Measurements from ENCODE around the gene TXNDC17.

TXNDC17 gene

DNA sequence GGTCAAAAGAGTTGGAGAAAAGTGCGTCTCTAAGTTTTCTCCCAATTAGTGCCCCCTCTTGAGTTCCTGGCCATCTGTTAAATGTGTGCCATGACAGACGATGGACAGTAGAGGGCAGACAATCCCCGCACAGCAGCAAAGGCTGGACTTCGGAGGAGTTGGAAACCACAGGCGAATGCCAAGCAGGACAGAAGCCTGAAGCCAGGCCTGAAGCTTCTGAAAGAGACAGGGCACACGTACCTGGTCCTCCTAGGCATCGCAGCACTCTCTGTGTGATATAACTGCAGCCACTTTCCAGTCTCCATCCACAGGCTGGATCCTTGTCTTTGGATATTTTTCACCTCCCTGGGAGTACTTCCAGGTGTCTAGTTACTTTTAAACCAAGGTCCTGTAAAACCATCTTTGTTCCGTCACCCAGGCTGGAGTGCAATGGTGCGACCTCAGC is 25.2 kb downstream of the TXNDC17 start:
- DNase-seq: peak; percentile 35

DNA sequence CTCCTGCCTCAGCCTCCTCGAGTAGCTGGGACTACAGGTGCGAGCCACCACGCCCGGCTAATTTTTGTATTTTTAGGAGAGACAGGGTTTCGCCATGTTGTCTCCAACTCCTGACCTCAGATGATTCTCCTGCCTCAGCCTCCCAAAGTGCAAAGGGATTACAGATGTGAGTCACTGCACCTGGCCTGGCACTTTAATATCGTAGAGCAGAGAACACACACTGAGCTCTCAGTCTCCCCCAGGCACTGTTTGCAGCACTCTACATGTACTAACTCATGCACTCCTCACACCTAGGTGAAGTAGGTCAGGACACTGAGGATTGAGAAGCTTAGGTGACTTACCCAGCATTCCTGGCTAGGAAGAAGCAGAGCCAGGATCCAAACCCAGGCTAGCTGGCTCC is 25.7 kb downstream of the TXNDC17 start:
- no peak for DNase-seq

DNA sequence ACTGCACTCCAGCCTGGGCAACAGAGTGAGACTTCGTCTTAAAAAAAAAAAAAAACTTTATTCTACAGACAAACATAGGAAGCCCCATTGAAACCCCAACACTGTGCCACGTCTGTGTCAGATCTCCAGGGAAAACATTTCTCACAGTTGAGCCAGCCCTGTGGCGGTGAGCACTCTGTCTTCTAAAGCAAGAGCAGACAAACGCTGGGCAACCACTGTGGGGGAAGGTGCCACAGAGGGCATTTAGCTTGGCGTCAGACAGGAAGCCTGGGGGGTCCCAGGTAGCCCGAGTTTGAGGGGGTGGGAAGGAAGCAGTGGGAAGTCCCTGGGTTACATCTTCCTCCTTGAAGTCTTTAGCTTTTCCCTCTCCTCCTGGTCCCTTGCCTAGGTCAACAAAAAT is 26.7 kb downstream of the TXNDC17 start:
- no peak for DNase-seq

DNA sequence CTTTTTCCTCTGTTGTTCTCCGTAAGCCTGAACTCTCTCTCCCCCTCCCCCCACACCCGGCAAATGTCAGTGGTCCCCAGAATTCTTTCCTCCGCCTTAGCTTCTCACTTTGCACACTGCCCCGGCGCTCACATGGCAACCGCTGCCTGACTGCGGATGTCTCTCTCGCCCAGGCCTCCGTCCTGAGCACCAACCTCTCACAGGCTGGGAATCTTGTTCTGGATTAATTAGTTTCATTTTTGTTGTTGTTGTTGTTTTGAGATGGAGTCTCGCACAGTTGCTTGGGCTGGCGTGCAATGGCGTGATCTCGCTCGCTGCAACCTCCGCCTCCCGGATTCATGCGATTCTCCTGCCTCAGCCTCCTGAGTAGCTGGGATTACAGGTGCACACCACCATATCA is 27.4 kb downstream of the TXNDC17 start:
- DNase-seq: no peak

DNA sequence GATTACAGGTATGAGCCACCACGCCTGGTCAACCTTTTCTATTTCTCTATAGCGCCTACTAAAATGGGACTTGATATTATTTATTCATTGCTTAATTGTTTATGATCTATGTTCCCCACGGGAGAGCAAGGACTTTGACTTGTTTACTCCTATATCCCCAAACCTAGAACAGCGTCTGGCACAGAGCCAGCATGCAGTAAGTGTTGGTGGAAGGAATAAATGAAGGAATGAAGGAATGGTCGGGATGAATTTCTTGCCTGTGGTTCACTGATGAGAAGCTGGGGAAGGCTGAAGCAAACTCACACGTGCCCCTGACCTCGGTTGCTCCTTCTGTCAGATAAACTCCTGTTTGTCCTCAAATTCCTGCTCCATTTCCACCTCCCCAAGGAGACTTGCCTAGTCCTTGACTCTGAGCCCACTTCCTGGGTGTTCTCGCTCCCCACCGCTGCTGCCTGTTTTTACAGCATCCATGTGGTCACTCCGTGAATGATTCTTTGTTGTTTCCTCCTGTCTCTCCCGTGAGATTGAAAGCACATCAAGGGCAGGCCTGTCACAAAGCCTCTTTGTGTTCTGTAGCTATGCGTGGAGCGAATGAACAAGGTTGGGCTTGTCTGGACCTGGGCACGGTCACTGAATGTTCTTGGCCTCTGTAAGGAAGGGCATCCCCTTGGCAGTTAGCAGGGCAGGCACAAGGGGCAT is 28.0 kb downstream of the TXNDC17 start:
- DNase-seq: no peak

DNA sequence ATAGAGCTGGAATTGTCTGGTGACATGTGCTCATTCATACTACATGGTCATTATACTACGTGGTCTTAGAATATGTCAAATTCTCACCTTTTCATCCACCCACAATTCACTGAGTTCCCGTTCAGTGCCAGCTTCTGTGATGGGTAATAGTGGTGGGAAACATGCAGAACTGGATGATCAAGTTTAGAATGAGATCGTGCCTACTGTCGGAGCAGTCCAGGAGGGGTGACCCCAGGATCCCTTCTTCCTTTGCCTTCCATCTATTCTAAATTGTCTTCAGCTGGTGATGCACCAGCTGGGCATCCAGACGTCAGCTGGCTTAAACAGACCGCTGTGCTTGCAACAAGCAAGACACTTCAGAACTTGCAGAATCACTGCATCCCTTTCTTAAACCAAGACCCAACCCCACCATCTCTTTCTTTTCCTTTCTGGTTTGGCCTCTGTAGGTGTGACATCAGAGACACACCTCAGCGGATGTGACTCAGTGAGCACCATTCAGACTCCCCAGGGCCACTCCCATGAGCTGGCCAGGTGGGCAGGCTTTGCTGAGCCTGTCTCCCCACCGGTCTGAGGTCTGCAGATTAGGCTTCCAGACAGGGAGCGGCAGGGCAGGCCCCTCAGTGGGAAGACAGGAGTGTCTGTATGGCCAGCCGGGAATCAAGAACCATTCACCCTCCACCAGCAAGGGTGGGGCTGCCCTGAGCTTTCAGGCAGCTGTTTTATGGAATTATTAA is 28.8 kb downstream of the TXNDC17 start:
- no peak for DNase-seq

DNA sequence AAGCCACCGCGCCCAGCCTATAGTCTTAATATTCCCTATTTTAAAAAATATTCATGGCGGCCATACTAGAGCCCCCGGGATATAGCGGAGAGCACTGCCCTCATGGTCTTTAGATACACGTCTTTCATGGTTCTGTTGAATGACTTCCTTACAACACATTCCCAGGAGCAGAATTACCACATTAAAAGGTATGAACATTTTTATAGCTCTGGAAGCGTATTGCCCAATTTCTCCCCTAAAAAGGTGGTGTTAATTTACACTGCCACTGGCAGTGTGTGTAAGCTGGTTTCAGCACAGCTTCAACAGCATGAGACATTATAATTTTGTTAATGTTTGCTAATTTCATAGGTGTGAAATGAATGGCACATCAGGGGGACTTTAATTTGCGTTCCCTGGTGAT is 29.7 kb downstream of the TXNDC17 start:
- no peak for DNase-seq

DNA sequence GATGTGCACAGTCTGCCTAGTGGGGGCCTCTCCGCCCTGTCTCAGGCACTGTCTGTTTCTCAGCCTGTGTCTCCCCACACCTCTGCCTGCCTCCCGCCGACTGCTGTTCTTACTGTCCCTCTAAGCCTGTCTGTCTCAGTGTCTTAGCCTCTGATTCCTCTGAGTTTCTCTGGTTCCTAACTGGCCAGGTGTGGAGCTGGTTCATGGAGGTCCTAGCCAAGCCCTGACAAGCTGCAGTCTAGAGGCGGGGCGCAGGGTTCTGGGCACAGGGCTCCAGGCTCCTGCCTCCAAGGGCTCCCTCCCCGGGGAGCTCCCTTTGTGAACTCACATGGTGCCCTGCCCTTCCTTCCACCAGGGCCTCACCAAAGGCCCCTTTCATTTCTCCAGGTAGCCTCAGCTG is 30.1 kb downstream of the TXNDC17 start:
- no peak for DNase-seq

DNA sequence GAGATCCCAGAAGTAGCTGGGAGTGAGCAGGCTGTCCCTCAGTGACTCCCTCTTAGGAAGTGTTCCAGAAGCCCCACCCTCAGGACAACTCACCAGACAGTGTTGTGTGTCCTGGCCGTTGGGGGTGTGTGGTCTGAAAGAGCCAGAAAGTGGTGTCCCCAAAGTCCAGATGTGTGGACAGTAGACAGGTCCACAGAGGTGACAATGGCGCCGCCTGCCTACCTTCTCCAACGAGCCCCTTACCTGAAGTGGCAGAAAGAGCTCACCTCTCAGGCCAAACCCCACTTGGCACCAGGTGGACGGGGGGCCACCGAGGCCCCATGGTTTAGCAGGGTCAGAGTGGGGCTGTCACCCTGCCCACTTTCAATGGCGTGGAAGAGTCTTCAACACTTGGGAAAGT is 30.6 kb downstream of the TXNDC17 start:
- no peak for DNase-seq

DNA sequence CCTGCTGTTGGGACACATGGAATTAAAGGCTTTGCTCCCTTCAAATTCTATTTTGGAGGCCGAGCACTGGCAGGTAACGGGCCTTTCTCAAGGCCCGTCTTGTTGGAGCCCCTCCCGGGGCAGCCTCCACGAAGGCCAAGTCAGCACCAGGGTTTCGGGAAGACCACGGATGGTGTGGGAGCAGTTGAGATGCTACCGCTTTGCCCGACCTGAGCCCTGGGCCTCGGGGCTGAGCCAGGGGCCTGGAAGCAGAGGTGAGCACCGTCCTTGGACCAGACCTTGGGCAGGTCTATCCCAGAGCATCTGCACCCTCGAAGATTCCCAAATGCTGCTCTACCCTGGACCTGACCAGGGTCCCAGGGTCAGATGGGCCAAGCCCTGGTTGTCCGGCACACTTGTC is 33.7 kb downstream of the TXNDC17 start:
- DNase-seq: no peak

DNA sequence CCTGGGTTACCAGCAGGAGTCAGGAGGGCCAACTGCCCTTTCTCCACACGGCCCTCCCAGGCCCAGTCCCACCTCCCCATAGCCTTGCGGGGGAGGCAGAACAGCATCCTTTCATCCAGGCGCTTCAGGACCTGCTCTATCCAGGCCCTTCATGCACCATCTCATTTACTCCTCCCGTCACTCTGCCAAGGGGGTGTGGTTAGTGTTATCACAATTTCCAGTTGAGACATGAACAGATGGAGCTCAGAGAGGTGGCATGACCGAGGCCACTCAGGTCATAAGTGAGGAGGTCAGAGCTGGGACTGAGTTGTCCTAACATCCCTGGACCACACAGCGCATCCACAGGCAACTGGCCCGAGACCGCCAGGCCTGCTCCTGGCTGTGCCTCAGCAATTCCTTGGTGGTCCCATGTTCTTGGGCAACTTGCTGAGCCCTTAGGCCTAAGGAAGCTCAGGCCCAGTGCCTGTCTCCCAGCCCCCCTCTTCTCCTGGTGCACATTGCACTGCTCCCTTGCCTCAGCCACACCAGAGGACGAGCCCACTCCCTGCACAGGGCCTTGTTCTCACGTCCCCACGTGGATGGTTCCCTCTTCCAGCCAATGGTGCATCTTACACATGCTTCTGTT is 34.5 kb downstream of the TXNDC17 start:
- no peak for DNase-seq

DNA sequence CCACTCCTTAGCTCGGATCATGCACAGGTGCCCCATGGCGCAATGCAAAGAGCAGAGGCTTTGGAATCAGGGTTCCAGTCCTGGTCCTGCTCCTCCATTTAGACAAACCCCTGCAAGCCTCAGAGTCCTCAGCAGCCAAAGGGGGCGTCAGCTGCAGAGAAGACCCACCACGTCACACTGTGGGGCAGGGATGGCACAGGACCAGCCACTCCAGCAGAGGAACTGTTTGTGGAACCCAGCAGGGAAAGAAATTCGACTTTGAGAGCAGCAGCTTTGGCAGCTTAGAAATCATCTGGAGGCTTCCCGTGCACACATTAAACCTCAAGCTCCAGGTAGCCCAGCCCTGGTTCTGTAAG is 35.9 kb downstream of the TXNDC17 start:
- no peak for DNase-seq

DNA sequence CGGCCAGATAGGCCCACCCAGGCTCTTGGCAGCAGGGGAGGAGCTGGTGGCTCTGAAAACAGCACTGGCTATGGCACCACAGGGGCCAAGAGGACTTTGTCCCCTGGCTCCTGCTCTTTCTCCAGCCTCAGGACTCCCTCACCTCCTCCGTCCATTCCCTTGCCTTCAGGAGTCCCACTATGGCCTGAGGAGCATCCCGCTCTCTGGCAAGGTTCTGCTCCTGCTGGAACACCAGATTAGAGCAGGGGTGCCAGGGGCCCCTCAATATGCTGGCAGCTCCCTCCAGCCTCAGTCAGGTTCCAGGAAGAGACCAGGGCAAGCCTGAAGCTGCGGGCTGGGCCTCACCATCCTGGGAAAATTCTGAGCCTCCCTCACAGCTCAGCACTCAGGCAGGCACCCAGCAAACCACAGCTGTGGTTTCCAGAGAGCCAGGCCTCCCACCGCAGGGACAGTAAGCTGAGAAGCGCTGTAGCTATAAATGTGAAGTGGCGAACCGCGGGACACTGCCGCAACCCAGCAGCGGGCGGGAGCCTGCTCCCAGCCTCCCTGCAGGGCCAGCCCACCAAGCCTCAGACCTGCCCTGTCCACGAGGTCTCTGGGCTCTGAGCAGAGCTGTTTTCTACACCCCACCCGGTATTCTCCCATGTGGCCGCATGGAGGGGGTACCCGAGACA is 36.4 kb downstream of the TXNDC17 start:
- DNase-seq: no peak

DNA sequence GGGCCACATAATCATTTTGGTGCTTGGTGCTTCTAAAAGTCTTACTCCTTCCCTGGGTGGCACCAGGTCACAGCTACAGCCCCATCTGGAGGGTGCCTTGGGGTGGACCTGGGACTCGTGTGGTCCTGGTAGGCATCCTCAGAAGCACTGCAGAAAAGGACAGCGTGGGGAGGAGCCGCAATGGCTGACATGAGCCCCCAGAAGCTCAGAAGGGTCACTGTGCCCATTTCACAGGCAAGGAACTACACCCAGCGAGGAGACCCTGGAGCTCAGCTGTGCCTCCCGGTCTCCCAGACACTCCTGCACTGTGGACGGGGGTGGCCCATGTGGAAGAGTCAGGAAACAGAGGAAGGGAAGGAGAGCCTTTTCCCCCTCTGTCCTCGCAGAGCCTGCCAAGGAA is 37.1 kb downstream of the TXNDC17 start:
- no peak for DNase-seq

DNA sequence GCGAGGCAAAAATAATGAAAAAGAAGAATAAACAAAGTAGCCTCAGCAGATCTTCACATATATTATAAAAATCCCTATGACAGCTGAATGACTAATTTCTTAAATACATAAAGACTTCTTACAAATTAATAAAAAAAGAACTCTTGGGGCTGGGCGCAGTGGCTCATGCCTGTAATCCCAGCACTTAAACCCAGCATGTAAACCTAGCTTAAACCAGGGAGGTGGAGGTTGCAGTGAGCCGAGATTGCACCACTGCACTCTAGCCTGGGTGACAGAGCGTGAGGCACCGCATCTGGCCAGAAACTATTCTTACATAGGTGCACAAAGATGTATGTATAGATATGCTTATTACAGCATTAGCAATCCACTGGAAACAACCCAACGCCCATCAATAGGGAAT is 38.4 kb downstream of the TXNDC17 start:
- no peak for DNase-seq

DNA sequence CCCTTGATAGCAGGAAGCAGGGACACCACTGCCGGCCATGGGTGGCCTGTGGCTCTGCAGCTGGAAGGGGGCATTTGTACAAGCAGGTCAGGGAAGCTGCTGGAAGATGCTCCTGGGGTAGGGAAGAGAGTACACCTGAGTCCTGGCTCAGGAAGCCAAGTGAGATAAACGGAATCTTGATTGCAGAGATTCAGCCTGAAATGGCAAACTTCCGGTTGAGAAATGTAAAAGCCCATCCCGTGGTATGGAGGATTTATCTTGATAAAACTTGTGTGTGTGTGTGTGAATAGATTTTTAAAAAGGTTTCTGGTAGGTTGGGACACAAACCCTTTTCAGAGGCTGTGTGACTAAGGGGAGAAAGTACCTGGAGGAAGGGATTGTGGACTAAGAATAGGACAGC is 40.3 kb downstream of the TXNDC17 start:
- DNase-seq: no peak

DNA sequence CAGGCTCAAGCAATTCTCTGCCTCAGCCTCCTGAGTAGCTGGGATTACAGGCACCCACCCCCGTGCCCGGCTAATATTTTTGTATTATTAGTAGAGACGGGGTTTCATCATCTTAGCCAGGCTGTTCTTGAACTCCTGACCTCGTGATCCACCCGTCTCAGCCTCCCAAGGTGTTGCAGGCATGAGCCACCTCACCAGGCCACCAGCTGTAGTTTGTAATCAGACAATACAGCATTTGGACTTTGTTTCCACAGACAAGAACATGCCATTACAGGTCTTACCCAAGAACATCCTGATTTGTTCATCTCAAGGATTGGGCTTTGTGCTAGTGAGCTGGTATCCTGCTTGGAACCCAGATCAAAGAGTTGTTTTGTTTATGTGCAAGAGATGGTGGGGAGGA is 40.8 kb downstream of the TXNDC17 start:
- DNase-seq: no peak

DNA sequence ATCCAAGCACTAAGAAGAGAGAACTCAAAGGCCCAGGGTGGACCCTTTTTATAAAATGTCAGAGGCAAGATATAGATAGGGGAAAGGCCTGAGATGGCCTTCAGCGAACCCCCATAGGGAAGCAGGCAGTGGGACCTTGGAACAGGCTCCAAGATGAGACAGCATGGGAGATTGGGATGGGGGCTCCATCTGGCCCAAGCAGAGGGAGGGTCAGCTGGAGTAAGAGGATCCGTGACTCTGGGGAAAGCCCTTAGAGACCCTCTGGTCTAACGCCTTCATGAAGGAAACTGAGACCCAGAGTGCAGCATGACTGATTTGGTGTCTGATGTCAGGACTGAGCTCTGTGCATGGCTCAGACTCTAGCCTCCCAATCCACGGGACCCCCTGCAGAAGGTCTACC is 41.5 kb downstream of the TXNDC17 start:
- DNase-seq: no peak

DNA sequence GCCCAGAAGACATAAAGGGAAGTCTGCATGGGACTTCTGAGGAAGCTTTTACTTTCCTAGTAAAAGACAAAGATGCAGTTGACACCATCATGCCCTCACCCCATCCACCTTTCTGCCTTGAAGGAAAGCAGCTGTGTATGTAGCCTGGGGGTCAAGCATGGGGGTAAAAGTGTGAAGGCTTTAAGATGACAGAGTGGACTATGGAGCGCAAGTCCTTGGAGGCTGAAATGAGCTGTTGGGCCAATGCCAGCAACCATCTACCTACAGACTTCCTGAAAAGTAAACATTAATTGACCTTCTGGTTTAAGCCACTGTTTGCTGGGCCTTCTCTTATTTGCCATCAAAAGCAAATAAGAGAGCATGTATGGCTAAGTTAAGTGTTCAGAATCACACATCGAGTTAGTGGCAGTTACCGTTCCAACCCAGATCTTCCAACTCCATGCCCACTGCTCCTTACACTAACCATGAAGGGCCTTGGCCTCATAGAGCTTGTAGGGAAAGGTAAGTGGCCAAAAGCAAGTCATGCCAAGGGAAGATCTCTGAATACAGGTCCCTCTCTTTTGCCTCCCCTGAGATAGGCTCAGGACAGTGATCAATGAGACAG is 42.3 kb downstream of the TXNDC17 start:
- DNase-seq: no peak

DNA sequence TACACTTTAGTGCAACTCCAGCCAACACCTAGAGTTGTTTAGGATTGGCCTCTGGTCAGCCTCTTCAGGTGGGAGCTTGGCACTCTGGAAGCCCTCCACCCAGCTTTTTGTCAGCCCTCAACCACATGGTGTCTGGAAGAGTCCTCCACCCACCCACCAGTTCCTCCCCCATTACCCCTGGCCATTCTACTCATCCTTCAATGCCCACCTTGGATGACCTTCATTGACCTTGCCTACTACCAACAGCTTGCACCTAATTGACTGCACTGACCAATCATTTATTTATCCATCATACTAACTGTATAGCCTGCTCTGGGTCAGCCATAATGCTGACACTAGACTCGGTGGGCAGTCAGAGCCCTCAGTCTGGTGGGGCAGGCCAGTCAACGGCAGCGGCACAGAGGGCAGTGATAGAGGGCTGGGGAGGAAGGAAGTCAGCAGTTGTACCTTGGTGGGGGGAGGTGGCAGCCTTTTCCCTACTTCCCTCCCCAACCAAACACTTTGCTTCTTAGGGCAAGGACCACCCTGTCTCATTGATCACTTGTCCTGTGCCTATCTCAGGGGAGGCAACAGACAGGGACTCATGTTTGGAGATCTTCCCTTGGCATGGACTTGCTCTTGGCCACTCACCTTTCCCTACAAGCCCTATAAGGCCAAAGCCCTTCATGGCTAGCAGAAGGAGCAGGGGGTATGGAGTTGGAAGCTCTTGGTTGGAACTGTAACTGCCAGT is 43.0 kb downstream of the TXNDC17 start:
- no peak for DNase-seq

DNA sequence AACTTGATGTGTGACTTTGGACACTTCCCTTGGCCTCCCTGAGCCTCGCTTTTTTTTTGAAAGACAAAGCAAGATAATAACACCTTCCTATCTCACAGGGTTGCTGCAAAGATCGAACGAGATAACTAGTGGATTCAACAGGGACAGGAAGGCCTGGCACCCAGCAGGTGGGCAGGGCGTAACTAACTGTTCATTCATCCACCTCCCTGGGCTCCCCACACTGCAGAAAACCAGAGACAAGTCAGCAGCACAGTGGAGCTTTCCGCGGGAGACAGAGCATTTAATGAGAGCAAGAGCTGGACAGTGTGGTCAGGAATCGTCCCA is 43.6 kb downstream of the TXNDC17 start:
- DNase-seq: no peak

DNA sequence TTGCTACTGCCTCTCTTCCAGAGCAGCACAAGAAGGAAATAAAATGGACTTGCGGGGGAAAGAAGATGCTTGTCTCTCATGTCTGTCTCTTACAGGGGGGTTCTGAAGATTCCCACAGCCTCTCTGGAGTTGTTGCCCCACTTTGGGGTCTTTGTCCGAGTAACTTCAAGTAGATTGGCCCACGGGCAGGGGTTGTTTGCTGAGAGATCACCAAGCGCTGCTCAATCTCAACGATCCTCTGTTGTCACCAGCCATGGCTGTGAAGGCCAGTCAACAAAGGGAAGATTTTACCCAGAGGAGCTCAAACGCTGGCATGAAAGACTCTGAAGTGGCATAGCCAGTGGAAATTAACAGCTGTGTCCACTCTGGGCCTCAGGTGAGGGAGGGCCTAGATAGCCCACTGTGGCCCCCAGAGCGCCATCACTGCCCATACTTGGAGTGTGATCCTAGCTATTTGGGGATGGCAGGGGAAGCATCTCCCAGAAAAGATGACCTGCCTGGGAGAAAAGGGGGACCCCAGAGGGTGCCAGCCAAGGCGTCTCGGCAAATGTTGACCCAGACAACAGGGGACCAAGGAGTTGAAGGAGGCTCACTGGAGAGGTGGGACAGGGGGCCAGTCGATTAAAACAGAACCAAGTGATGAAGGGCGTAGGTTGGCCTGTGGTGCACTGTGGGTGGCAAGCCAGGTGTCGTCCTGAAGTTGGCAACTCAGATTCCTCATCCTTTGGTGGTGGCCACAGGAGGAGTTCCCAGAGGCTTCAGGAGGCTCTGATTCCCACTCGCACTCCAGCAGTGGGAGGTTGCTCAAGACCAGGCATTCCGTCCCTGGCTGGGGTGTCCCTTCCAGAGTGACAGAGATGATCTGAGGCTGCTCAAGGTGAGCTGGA is 44.3 kb downstream of the TXNDC17 start:
- no peak for DNase-seq

All from COR-L47 (cell line).